Urothelium cell line (cell line): Measurements from ENCODE around the gene MICOS13.

ENCODE experiments used
- DNase-seq: peaks from one replicate; pipeline ENCODE4 v3.0.0; 2011; ENCODE audit warnings: low spot score, mixed read lengths
- FAIRE-seq: peaks from 2 replicates; lab custom pipeline; 2011; peaks lifted over from hg19 to GRCh38; lab: Jason Lieb, UNC

MICOS13 gene

DNA sequence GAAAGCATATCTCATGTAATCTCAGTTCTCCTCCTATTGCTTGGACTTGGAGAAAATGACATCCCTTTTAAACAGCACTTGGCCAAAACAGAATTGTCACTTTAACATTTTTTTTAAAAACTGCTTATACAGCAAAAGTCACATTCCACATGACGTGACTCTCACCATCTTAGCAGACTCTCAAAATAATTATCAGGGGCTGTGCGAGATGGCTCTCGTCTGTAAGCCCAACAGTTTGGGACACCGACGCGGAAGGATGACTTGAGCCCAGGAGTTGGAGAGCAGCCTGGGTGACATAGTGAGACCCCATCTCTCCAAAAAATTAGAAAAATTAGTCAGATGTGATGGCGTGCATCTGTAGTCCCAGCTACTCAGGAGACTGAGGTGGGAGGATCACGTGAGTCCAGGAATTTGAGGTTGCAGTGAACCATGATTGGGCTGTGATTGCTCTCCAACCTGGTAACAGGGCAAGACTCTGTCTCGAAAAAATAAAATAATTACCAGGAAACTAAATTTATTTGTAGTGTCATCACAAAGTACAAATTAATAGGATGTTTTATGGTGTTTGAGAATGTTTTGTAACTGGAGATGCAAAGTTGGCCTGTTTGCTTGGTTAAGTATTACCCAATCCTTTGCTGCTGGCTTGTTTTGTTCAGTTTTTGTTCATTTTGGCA, 48.6 kb downstream of the MICOS13 start:
- FAIRE-seq (no peak), DNase-seq (no peak)

DNA sequence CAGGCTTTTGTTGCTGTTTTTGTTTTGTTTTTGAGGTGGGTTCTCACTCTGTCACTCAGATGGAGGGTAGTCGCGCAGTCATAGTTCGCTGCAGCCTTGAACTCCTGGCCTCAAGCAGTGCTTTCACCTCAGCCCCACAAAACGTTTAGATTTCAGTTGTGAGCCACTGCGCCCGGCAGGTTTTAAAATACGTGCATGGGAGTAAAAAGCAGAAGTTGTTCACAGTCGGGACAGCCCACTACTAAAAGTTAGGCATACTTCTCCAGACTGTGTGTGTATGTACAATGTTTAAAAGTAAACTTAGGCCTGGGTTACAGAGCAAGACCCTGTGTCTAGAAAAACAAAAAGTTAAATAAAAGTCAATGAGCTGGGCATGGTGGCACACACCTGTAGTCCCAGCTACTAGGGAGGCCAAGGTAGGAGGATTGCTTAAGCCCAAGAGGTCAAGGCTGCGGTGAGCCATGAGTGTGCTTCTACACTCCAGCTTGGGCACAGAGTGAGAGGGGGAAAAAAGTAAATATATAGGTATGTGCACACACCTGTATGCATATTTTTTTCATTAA, 51.3 kb downstream of the MICOS13 start:
- FAIRE-seq = no peak
- DNase-seq = no peak

DNA sequence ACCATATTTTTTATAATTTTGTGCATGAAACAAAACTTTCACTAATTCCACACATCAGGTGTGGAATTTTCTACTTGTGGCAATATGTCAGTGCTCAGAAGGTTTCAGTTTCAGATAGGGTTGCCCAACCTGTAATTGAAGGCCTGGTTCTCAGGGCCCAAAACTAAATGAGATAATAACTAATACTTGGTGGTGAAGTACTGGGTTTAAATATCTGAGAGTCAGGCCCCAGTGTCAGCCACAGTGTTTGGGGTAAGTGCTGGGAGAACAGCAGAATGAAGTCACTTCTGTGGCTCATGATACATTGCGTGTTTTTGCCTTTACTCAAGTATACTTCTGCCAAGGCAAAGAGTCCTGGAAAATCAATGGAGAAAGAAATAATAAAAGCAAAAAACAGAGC, 51.9 kb downstream of the MICOS13 start:
- no peak for FAIRE-seq
- DNase-seq = no peak
